ENCODE data around the gene MAB21L3. TPM values are rescaled to one million over a fixed set of nuclear protein-coding genes. Genes with fewer than 3 reads are reported as not detected.
A peak's percentile ranks its signal among the peaks of the same experiment; 100 is the strongest.

Gene MAB21L3
- total RNA-seq, 1 donor from 2014 or later = 0.20 TPM

GRCh38 chr1:116075575-116075974 is 35.6 kb upstream of the MAB21L3 start:
- no peak for DNase-seq (ENCODE audit: low spot score)
- H3K27me3 Mint-ChIP-seq (ENCODE audit: low read depth) = no peaks in the 10 kb centered on the region
- H3K36me3 Mint-ChIP-seq (ENCODE audit: low read depth) = peaks cover 15% of the 10 kb centered on the region
- H3K4me3 Mint-ChIP-seq (ENCODE audit: unreplicated experiment) = no peak overlapping the region
- H3K27ac Mint-ChIP-seq (ENCODE audit: unreplicated experiment) = no peak overlapping the region
- no peak for TF ChIP-seq CTCF (IDR thresholded peaks at IDR 0.05)
- H3K4me1 Mint-ChIP-seq (ENCODE audit: low read depth) = no peaks in the 10 kb centered on the region
- no peaks in the 10 kb centered on the region for H3K9me3 Mint-ChIP-seq (ENCODE audit: low read depth)

GRCh38 chr1:116075990-116076389 is 35.2 kb upstream of the MAB21L3 start:
- Mint-ChIP-seq H3K4me3 (ENCODE audit: unreplicated experiment) (no peak overlapping the region), H3K36me3 (ENCODE audit: low read depth) (peaks cover 12% of the 10 kb centered on the region), H3K9me3 (ENCODE audit: low read depth) (no peaks in the 10 kb centered on the region), H3K27me3 (ENCODE audit: low read depth) (no peaks in the 10 kb centered on the region), H3K27ac (ENCODE audit: unreplicated experiment) (no peak overlapping the region), H3K4me1 (ENCODE audit: low read depth) (no peaks in the 10 kb centered on the region)
- DNase-seq (ENCODE audit: low spot score) = no peak
- no peak for TF ChIP-seq CTCF (IDR thresholded peaks at IDR 0.05)

- H3K27ac Mint-ChIP-seq (ENCODE audit: unreplicated experiment) = no peak overlapping the region
- H3K27me3 Mint-ChIP-seq (ENCODE audit: low read depth) = no peaks in the 10 kb centered on the region
- H3K4me1 Mint-ChIP-seq (ENCODE audit: low read depth) = no peaks in the 10 kb centered on the region
- no peak overlapping the region for H3K4me3 Mint-ChIP-seq (ENCODE audit: unreplicated experiment)
- no peak for TF ChIP-seq CTCF (IDR thresholded peaks at IDR 0.05)
- no peaks in the 10 kb centered on the region for H3K9me3 Mint-ChIP-seq (ENCODE audit: low read depth)
- no peak for DNase-seq (ENCODE audit: low spot score)
- peaks cover 11% of the 10 kb centered on the region for H3K36me3 Mint-ChIP-seq (ENCODE audit: low read depth)
Observed at GRCh38 chr1:116076831-116077230, 34.4 kb upstream of the MAB21L3 start.

GRCh38 chr1:116078699-116079223 is 32.4 kb upstream of the MAB21L3 start:
- no peaks in the 10 kb centered on the region for H3K9me3 Mint-ChIP-seq (ENCODE audit: low read depth)
- peak; percentile 23 for TF ChIP-seq CTCF (IDR thresholded peaks at IDR 0.05)
- DNase-seq (ENCODE audit: low spot score) = no peak
- H3K27me3 Mint-ChIP-seq (ENCODE audit: low read depth) = no peaks in the 10 kb centered on the region
- H3K27ac Mint-ChIP-seq (ENCODE audit: unreplicated experiment) = no peak overlapping the region
- no peak overlapping the region for H3K4me3 Mint-ChIP-seq (ENCODE audit: unreplicated experiment)
- H3K36me3 Mint-ChIP-seq (ENCODE audit: low read depth) = peaks cover 7% of the 10 kb centered on the region
- H3K4me1 Mint-ChIP-seq (ENCODE audit: low read depth) = no peaks in the 10 kb centered on the region

- peaks cover 2% of the 10 kb centered on the region for H3K27me3 Mint-ChIP-seq (ENCODE audit: low read depth)
- TF ChIP-seq CTCF (IDR thresholded peaks at IDR 0.05) = no peak
- H3K27ac Mint-ChIP-seq (ENCODE audit: unreplicated experiment) = no peak overlapping the region
- peaks cover 38% of the 10 kb centered on the region for H3K36me3 Mint-ChIP-seq (ENCODE audit: low read depth)
- peaks cover 38% of the 10 kb centered on the region for H3K9me3 Mint-ChIP-seq (ENCODE audit: low read depth)
- H3K4me3 Mint-ChIP-seq (ENCODE audit: unreplicated experiment) = no peak overlapping the region
- no peak for DNase-seq (ENCODE audit: low spot score)
- H3K4me1 Mint-ChIP-seq (ENCODE audit: low read depth) = no peaks in the 10 kb centered on the region
Observed at GRCh38 chr1:116087628-116088027, 23.6 kb upstream of the MAB21L3 start.
